EH (cell line): Measurements from ENCODE around the gene YKT6.
A peak's percentile ranks its signal among the peaks of the same experiment; 100 is the strongest.

ENCODE experiments used
- DNase-seq: peaks from one replicate; pipeline ENCODE4 v3.0.0-alpha.2; 2015; ENCODE audit warnings: low read depth

The YKT6 gene

GRCh38 chr7:44258865-44259546, 58.2 kb downstream of the YKT6 start:
- DNase-seq = no peak

DNA sequence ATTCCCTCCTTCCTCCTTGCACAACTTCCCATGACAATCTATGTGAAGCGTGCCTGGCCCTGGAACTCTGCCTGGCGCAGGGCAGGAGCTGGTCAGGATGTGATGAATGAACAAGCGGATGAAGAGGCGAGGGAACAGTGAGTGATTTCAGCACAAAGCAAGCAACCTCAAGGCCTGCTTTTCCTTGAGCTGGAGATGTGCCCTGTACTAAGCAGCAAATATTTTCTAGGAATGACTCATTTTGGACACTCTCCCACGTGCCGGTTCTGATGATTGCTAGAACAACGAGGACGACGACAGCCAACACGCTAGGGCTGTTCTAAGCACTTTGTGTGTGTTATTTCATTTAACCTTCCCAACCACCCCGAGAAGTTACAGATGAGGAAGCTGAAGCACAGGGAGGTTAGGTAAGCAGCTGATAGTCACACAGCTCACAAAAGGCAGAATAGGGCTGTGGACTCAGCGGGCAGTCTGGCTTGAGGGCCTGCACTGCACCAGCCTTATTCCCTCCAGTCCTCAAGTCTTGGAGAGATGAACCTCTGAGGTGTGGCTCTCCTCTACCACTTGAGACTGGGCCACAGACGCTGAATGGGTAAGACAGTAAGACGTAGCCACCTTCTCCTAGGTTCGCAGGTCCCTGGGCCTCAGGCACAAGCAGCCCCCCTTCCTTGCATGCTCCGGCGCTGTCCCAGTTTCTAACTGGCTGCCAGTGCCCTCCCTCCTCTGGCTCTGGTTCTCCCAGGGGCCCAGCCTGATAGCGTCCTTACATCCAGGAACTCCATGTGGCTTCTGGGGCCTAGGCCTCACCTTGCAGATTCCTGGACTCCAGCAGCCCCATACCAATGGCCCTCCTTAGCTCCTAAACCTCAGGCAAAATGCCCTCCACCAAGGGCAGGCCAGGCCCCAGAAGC, 59.0 kb downstream of the YKT6 start:
- DNase-seq = peak; percentile 98

DNA sequence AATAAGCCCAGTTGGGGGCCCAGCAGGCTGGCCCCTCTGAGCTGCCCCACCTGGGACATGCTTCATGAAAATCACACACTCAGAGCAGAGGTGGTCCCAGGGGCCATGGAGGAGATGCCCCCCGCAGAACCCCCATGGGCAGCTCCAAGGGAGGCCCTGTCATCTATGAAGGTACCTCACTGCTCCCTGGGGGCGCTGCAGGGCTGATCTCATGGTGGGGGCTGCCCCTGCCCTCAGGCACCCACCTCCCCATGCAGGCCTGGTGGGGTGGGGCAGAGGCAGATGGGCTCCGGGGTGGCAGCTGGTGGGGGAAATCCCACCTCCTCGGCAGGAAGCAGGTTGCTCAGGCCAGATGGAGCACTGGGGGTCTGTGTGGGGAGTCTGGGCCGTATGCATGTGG, 60.5 kb downstream of the YKT6 start:
- no peak for DNase-seq

DNA sequence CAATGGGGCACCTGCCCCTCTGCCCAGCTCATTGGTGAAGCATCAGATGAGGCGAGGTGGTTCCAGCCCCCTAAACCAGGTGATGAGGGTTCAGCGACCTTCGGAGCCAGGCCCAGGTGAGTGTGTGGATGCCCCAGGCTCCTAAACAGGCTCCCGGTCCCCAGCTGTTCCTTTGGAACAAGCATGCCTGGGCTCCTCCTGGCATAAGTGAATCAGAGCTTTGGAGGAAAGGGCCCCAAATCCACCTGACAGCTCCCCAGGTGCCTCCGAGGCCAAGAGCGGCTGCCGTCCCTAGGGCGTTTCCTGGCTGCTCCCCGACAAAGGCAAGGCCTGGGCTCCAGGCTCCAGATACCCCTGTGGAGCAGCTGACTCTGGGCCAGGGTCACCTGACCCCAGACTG, 61.3 kb downstream of the YKT6 start:
- DNase-seq = no peak

DNA sequence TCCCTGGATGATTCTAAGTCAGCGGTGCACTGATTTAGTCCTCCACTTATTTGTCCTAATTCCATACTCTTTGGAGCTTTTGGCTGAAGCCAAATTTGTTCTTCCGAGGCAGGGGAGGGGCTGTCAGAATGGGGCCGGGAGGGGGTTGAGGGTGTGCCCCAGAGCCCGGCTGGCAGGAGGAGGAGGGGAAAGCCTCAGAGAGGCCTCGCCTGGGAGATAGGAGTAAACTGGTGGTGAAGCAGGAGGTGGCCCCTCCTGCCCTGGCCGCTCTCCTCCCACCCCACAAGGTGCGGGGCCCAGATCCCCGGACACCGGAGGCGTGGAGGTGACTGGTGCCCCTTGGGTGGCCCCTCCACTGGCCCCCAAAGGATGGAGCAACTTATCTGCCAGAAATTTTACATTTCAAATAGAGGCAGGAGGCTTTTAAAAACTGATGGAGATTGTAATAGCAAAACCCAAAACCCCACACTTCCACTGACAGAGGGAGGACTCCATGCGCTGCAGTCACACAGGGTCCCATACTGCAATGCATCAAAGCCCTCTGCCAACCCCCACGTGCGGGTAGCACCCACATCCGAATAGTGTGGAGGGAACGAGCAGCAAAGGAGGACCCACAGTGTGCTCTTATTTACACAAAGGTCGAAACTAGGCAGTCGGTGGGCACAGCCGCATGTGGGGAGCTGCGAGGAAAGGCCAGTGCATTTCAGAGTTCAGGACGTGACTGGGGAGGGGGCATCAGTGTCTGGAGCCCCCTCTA, 62.7 kb downstream of the YKT6 start:
- DNase-seq = no peak
